Right kidney (tissue), 1 donor: Measurements from ENCODE around the gene LAMA2.

Experiments used
- DNase-seq: peaks from one replicate; pipeline ENCODE4 v3.0.0-alpha.2; 2016

LAMA2 gene

GRCh38 chr6:128903715-128904114 lies 20.8 kb downstream of the LAMA2 start:
- no peak for DNase-seq

DNA sequence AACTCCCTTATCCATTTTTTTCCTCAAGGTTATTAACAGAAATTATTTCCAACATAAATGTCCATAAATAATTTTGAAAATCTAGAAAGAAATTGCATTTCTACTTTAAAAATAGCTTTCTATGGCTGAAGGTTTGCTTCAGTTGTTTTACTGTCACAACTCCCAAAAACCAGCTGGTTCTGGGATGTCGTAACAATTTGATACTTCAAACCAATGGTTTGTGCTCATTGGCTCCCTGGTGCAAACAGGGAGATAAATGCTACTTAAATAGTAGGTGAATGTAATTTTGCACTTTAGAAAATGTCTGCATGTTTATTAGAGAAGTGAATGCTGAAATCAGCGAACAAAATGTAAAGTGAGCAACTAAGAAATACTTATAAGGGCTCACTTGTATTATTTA lies 31.1 kb downstream of the LAMA2 start:
- no peak for DNase-seq

GRCh38 chr6:128918886-128919285 lies 35.9 kb downstream of the LAMA2 start:
- no peak for DNase-seq

DNA sequence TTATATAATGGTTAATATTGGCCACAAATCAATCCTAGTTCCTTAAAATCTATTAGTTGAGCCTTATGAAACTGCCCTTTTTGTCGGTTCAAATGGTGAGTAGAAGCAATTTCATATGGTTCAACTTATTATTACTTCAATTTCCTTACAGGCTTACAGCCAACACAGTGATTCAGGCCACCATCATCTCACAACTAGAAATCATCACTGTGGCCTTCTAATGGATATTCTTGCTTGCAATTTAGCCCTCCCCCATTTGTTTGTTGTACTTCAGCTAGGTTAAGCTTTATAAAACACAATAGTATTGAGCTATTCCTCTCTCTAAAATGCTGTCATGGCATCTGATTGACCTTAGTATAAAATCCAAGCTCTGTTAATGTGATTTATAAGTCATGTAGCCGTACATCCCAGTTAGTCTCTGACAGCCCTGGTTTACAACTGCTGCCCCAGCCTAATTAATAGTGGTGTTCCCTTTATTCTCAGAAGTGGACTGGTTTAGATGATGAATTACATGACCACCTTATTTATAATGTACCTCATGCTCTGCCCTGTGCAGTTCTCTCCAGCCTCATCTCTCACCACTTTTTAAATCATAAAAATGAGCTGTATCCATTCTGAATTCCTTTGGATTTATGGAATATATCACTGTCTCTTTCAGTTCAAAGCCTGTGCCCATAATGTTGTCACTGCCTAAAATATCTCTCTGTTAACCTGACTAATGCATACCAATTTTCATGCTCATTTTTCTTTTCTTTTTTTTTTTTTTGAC lies 36.7 kb downstream of the LAMA2 start:
- DNase-seq, result no peak

- no peak for DNase-seq
These were observed 42.8 kb downstream of the LAMA2 start for GRCh38 chr6:128925765-128926164.

DNA sequence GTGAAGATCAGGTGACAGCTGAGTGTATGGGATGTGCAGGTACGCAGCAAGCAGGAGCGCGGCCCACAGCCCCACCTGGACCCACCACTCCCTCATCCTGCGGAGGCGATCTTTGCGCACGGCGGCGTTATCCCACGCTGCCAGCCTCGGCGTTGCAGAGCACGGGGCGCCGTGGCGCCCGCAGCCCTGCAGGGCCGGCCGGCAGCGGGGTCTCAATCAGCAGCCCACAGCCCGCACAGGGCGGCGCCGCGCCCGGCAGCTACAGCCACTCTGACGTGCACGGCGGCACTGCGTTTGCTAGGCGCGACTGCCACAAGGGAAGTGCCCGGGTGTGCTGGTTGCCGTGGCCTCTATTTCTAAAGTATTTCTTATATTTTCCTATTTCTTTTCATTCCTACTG lies 46.9 kb downstream of the LAMA2 start:
- DNase-seq, result peak; percentile 8

DNA sequence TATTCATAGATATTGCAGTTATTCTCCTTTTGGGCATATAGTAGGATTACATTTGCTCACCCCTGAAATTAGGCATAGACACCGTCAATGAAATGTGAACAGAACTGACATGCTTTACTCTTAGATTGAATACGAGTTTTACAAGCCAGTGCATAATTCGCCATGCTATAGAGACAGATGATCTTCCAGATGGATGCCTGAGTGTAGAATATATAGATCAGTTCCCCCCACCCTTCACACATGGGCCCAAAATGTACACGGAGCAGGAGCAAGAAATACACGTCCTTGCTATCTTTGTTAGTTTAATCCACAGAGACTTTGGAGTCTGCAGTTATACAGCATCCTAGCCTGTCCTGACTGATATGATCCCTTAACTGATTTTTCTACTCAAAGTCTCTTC lies 47.4 kb downstream of the LAMA2 start:
- DNase-seq, result no peak

- DNase-seq, result no peak
These were observed 49.1 kb downstream of the LAMA2 start for GRCh38 chr6:128932061-128932460.

GRCh38 chr6:128950864-128951263 lies 67.9 kb downstream of the LAMA2 start:
- DNase-seq, result no peak

GRCh38 chr6:128952902-128953301 lies 70.0 kb downstream of the LAMA2 start:
- DNase-seq, result no peak

GRCh38 chr6:128954308-128955043 lies 71.5 kb downstream of the LAMA2 start:
- no peak for DNase-seq

DNA sequence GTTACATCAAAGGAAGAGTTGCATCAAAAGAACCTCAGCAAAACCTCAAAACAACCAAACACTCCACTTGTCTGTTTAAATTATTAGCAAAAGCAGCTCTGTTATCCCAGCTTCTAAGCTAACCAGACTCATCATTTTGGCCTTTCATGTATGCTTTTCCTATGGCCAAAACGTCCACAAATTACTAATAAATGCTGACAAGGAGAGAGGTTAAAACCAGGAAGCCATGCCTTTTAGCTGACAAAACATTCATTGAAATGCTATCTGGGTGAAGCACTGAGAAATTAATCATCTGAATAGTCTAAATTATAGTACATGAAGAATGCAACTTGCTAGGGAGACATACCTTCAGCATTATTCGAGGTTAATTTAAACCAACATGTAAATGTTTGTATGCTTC lies 80.6 kb downstream of the LAMA2 start:
- no peak for DNase-seq

DNA sequence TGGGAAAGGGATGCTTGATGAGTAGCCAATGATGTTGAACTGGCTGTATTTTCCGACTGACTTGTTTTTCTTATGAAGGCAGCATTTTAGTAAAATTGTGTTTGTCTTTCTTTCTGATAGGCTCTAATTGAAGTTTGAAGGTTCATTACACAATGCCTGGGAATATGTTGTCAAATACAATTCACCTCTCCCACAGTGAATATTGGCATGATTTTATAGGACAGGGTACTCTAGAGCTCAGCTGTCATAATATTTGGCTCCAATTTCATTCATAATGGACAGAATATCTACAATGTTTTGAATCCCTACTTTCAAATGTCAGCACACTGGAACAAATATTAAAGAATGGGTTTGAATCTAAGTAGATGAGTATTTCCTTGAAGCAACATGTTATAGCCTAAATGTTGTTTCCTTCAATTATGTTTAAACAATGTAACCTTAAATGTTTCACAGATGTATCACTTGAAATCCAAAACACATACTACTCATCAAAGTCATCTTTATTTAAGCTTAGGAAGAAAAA lies 81.4 kb downstream of the LAMA2 start:
- DNase-seq, result no peak

GRCh38 chr6:128964771-128965170 lies 81.8 kb downstream of the LAMA2 start:
- DNase-seq, result no peak

DNA sequence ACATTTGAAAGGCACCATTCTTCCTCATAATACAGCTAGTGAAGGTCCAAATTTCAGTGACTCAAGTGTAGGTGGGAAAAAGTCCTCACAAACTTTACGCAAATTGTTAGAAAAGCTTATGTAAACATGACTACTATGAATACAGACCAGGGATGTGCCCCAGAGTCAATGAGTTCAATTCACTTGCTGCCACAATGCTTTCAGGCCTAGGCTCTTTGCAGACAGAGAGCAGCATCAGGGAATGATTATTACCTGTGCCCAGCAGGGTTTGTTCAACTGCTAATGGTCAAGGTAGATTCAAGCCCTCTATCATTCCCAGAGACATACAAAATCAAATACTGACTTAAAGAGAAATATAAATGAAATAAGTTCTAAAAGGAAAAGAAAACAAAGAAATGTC lies 84.0 kb downstream of the LAMA2 start:
- no peak for DNase-seq

GRCh38 chr6:128979071-128979470 lies 96.1 kb downstream of the LAMA2 start:
- DNase-seq, result no peak

DNA sequence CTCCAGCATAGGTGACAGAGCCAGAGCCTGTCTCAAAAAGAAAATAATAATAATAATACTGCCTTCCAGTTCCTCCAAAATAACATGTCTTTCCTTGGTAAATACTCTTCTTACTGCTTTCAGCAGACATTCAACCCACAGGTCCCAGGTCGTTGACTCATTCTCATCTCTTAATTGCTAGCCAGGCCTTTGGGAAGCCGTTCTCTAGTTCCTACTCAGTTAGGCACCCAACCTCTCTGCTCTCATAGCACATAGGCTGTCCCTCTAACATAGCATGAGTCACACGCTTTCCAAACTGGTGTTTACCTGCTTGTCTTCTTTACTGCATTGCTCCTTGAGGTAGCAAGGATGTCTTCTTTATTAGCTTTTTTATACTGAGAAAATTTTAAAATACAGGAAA lies 98.8 kb downstream of the LAMA2 start:
- DNase-seq, result no peak

- DNase-seq, result no peak
These were observed 107.4 kb downstream of the LAMA2 start for GRCh38 chr6:128990360-128990759.

- no peak for DNase-seq
These were observed 108.0 kb downstream of the LAMA2 start for GRCh38 chr6:128990915-128991314.

- no peak for DNase-seq
These were observed 110.2 kb downstream of the LAMA2 start for GRCh38 chr6:128993166-128993565.

DNA sequence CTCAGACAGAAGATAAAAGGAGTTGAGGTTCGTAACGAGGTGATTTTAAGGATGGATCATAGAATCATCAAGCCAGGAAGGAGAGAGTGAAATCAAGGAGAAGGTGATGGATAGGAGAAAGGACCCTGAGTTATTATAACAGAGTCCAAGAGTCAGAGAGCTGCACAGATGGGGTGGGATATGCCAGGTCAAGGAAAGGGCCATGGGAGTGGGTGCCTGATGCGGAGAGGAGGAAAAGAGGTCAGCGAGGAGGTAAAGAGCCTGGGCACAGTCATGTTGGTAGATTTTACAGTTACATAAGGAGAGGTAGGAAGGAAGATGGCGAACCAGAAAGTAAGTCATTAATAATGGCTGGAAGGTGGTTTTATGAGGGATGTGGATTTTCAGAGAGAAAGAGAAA lies 114.9 kb downstream of the LAMA2 start:
- DNase-seq, result no peak

DNA sequence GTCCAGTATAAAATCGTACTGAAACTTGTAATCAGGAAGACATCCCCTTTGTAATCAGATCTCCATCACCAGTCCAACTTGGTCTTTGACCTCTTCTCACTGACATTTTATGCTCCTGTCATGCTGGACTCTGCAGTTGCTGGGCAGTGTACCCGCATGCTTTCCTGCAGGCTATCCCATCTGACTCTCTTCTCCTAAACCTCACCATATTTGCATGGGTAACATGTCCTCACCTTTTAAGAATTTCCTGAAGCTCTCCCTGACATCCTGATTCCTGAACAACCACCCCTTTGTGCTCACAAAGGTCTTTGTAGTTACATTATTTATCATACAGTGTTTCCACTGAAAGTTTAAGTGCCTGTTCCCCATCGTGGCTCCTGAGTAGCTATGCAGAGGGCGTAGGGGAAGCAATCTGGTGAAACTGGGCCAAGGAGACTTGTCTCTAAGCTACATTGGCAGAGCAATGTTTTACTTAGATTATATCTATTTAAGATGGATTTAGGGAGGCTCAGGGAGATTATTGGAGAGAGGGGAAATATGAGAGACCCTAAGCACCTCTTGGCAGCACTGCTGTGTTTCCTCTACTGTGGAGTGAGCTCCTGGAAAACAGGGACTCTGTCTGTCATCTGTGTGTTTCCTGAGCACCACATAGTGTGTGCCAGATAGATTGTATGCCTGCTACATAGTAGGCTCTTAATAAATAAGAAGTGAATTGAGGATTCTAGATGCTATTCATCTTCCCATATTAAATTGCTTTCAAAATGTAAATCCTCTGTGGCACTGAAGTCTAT lies 124.0 kb downstream of the LAMA2 start:
- DNase-seq, result no peak
